Chondrocyte (in vitro differentiated cells): ENCODE measurements around the gene IPO8. TPM values are rescaled to one million over a fixed set of nuclear protein-coding genes. Genes with fewer than 3 reads are reported as not detected.

Experiments
- DNase-seq: peaks from one replicate; pipeline ENCODE4 v3.0.0; 2021; ENCODE audit warnings: mixed read lengths, low spot score
- H3K27ac Mint-ChIP-seq: one replicate; pipeline ENCODE4 v1.8.0; 2021; ENCODE audit warnings: mild to moderate bottlenecking, moderate library complexity, mixed read lengths; ENCODE audit not compliant: unreplicated experiment
- H3K27me3 Mint-ChIP-seq: 2 replicates; pipeline ENCODE4 v1.8.0; 2021; ENCODE audit warnings: low read depth, mixed read lengths
- H3K36me3 Mint-ChIP-seq: 2 replicates; pipeline ENCODE4 v1.8.0; 2021; ENCODE audit warnings: low read depth, mixed read lengths
- H3K4me1 Mint-ChIP-seq: 2 replicates; pipeline ENCODE4 v1.8.0; 2021; ENCODE audit warnings: low read depth, mild to moderate bottlenecking, mixed read lengths
- H3K4me3 Mint-ChIP-seq: one replicate; pipeline ENCODE4 v1.8.0; 2021; ENCODE audit warnings: mild to moderate bottlenecking, moderate library complexity, mixed read lengths; ENCODE audit not compliant: unreplicated experiment
- H3K9me3 Mint-ChIP-seq: 2 replicates; pipeline ENCODE4 v1.8.0; 2021; ENCODE audit warnings: low read depth, mixed read lengths
- CTCF ChIP-seq: fragments of 200-600 bp; sonication (generic); IDR thresholded peaks from 2 replicates; pipeline ENCODE4 v1.5.0; 2021; ENCODE audit warnings: antibody characterized with exemption, mild to moderate bottlenecking, moderate library complexity
- long read RNA-seq: library from polyadenylated mRNA; stranded (forward); transcript quantifications from one replicate; pipeline ENCODE4 v2.0.0, GENCODE V29; 2021
- total RNA-seq: library from RNA; stranded (reverse); gene quantifications from 3 replicates; pipeline ENCODE4 v1.2.1, GENCODE V29; 2021

Gene IPO8
- 33.9 to 45.4 TPM (median 34.0 TPM) in 3 replicates for total RNA-seq
- long read RNA-seq, full-length matches to known transcripts, result 6 of 21 reads
- long read RNA-seq, partial matches to known transcripts, result 13 of 21 reads
- long read RNA-seq, other reads (novel, unspliced or antisense), result 2 of 21 reads

- no peaks in the 10 kb centered on the region for H3K27me3 Mint-ChIP-seq
- H3K4me3 Mint-ChIP-seq, result peak within 1 kb of the TSS; percentile 91
- no peaks in the 10 kb centered on the region for H3K9me3 Mint-ChIP-seq
- DNase-seq, result peak; percentile 96
- H3K27ac Mint-ChIP-seq, result peak within 1 kb of the TSS; percentile 85
- no peaks in the 10 kb centered on the region for H3K36me3 Mint-ChIP-seq
- peaks cover 40% of the 10 kb centered on the region for H3K4me1 Mint-ChIP-seq
- peak; percentile 77 for TF ChIP-seq CTCF
Observed at GRCh38 chr12:30695199-30696102, at the start of gene IPO8. IPO8 (minus strand) TSS chr12:30695869; CDS start chr12:30695647, 222 bp downstream.

- Mint-ChIP-seq H3K4me3 (no peak overlapping the region), H3K4me1 (peaks cover 17% of the 10 kb centered on the region), H3K9me3 (no peaks in the 10 kb centered on the region), H3K27me3 (no peaks in the 10 kb centered on the region), H3K27ac (no peak overlapping the region), H3K36me3 (peaks cover 15% of the 10 kb centered on the region)
- no peak for DNase-seq
- TF ChIP-seq CTCF, result no peak
Observed at GRCh38 chr12:30744321-30744720, 48.7 kb upstream of the IPO8 start.

GRCh38 chr12:30740274-30740673 lies 44.6 kb upstream of the IPO8 start:
- no peak for TF ChIP-seq CTCF
- Mint-ChIP-seq H3K27me3 (no peaks in the 10 kb centered on the region), H3K36me3 (peaks cover 17% of the 10 kb centered on the region), H3K4me3 (no peak overlapping the region), H3K27ac (no peak overlapping the region), H3K9me3 (no peaks in the 10 kb centered on the region), H3K4me1 (peaks cover 9% of the 10 kb centered on the region)
- DNase-seq, result no peak

GRCh38 chr12:30739020-30739419 lies 43.4 kb upstream of the IPO8 start:
- no peak for DNase-seq
- no peak for TF ChIP-seq CTCF
- Mint-ChIP-seq H3K27ac (no peak overlapping the region), H3K9me3 (no peaks in the 10 kb centered on the region), H3K27me3 (no peaks in the 10 kb centered on the region), H3K36me3 (peaks cover 22% of the 10 kb centered on the region), H3K4me1 (peaks cover 9% of the 10 kb centered on the region), H3K4me3 (no peak overlapping the region)

- H3K27me3 Mint-ChIP-seq, result no peaks in the 10 kb centered on the region
- no peak overlapping the region for H3K27ac Mint-ChIP-seq
- no peaks in the 10 kb centered on the region for H3K9me3 Mint-ChIP-seq
- H3K4me1 Mint-ChIP-seq, result peaks cover 3% of the 10 kb centered on the region
- peaks cover 25% of the 10 kb centered on the region for H3K36me3 Mint-ChIP-seq
- no peak overlapping the region for H3K4me3 Mint-ChIP-seq
- TF ChIP-seq CTCF, result no peak
- no peak for DNase-seq
Observed at GRCh38 chr12:30732954-30733637, 37.4 kb upstream of the IPO8 start.
